Cardiac fibroblast (primary cell): ENCODE results near the gene LIPK.
"Not testable (repeated sequence)": the region's sequence is repeated elsewhere in the genome, so short reads cannot be mapped to it uniquely, and the experiment has no call there.

Experiments
- DNase-seq, 2 donors: peaks; one replicate each; pipeline versions ENCODE4 v3.0.0 to v3.0.0-alpha.2; 2010; ENCODE audit warnings: low read depth in 2 of 2
- H3K4me3 ChIP-seq, 2 donors: replicated peaks in 1 of 2; 1 replicate in 1 of 2; 2 replicates in 1 of 2; pipeline ENCODE4 v1.5.1; 2011; ENCODE audit warnings: low read depth in 2 of 2, low read length in 2 of 2, mild to moderate bottlenecking in 2 of 2, moderate library complexity in 1 of 2
- TF ChIP-seq, protein P1 (sequence below): IDR thresholded peaks from one replicate; pipeline ENCODE4 v1.5.1; 2011; ENCODE audit warnings: low read depth, mild to moderate bottlenecking, low read length, inconsistent platforms

The LIPK gene, protein sequence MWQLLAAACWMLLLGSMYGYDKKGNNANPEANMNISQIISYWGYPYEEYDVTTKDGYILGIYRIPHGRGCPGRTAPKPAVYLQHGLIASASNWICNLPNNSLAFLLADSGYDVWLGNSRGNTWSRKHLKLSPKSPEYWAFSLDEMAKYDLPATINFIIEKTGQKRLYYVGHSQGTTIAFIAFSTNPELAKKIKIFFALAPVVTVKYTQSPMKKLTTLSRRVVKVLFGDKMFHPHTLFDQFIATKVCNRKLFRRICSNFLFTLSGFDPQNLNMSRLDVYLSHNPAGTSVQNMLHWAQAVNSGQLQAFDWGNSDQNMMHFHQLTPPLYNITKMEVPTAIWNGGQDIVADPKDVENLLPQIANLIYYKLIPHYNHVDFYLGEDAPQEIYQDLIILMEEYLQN

DNA sequence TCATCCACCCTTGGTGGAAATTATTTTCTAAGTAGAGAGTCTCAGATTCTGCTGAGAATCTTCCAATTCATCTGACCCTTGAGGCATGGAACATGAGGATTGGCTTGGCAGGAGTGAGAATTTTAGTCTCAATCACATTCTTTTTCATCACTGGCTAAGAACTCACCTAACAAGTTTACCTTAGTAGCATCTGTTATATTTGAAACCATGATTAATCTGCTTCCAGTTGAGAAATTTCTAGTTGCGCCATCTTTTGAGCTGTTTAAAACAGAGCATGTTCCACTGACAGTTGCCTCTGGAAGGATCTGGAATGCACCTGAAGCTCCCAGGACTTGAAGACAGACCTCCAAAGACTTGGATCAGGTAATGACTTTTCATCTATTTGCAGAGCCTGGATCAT lies at the start of gene LIPK:
TSS of gene LIPK (plus strand) at position 292 of the 400 bp plus-strand sequence. CDS start 18,295 bp downstream, outside the sequence.
- peak in 1 of 2 donors; percentile 4 for DNase-seq
- H3K4me3 ChIP-seq = no peak within 1 kb of the TSS
- TF ChIP-seq, protein P1, sequence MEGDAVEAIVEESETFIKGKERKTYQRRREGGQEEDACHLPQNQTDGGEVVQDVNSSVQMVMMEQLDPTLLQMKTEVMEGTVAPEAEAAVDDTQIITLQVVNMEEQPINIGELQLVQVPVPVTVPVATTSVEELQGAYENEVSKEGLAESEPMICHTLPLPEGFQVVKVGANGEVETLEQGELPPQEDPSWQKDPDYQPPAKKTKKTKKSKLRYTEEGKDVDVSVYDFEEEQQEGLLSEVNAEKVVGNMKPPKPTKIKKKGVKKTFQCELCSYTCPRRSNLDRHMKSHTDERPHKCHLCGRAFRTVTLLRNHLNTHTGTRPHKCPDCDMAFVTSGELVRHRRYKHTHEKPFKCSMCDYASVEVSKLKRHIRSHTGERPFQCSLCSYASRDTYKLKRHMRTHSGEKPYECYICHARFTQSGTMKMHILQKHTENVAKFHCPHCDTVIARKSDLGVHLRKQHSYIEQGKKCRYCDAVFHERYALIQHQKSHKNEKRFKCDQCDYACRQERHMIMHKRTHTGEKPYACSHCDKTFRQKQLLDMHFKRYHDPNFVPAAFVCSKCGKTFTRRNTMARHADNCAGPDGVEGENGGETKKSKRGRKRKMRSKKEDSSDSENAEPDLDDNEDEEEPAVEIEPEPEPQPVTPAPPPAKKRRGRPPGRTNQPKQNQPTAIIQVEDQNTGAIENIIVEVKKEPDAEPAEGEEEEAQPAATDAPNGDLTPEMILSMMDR = no peak

DNA sequence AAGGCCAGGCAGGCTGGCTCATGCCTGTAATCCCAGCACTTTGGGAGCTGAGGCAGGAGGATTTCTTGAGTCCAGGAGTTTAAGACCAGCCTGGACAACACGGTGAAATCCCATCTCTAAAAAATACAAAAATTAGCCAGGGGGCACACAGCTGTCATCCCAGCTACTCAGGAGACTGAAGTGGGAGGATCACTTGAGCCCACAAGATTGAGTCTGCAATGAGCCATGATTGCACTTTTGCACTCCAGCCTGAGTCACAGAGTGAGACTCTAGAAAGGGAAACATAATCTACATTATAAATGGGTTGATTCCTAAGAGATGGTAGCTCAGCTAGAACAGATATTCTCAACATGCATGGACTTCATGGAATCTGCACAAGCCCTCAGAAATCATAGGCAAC lies 48.1 kb upstream of the LIPK start:
- TF ChIP-seq, protein P1 = no peak
- peak in 1 of 2 donors; percentile 50 for DNase-seq
- no peak overlapping the region for H3K4me3 ChIP-seq

DNA sequence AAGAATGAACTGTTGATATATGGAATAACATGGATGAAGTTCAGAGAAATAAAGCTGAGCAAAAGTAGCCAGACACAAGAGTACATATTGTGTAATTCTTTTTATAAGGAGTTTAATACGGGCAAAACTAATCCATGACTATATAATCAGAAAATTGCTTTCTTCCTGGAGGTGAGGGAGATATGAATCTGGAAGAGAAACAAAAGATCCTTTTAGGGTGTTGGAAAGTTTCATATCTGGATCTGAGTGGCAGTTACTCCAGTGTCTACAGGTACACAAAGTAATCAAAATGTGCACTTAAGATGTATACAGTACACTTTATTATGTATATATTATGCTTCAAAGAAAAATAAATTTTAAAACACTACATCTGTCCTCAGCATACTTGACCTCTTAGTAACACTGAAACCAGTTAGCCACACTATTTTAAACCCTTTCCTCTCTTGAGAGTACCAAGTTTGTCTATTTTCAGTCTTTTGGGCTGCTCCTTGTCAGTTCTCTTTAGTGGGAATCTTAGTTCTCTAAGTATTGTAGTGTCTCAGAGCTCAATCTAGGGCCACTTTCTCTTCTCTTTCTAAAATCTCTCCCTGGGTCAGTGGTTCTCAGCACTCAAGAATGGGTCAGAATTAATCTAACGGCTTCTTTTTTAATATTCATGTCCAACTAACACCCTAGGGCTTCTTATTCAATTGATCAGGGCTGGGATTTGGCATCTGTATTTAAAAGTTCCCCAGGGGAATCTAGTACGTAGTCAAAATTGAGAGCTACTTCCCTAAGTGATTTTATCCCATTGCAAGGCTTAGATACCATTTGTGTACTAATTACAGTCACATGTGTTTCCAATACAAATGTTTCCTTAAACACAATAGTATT lies 46.1 kb upstream of the LIPK start:
- TF ChIP-seq, protein P1 = no peak
- no peak overlapping the region for H3K4me3 ChIP-seq
- peak; percentile 12 to 34 for DNase-seq

DNA sequence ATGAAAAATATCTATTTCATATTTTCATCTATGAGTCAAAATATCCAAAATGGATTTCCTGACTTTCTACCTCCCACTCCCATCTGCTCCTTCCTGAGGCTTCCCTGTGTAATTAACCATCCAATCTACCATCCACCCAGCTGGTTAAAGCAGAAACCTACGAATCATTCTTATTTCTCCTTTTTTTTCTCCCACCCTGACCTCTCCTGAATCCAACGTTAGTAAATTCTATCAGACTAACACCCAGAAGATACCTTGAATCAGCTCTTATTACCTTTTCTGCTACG lies 45.5 kb upstream of the LIPK start:
- H3K4me3 ChIP-seq = no peak overlapping the region
- TF ChIP-seq, protein P1 = no peak
- DNase-seq = no peak

DNA sequence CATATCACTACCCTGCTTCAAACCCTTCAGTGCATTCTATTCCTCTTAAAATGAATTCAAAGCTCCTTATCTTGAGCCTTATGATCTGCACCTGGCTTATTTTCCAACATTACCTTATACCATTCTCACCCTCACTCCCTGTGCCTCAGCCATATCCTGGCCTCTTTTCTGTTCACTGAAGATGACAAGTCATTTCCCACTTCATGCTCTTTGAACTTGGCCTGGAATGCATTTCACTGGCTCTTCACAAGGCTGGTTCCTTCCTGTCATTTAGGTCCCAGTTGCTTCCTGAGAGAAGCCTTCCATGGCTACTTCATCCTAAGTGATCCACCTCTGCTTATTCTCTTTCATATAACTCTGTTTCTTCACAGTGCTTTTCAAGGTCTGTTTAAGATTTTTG lies 45.0 kb upstream of the LIPK start:
- TF ChIP-seq, protein P1 = no peak
- H3K4me3 ChIP-seq = no peak overlapping the region
- peak; percentile 13 to 17 for DNase-seq

DNA sequence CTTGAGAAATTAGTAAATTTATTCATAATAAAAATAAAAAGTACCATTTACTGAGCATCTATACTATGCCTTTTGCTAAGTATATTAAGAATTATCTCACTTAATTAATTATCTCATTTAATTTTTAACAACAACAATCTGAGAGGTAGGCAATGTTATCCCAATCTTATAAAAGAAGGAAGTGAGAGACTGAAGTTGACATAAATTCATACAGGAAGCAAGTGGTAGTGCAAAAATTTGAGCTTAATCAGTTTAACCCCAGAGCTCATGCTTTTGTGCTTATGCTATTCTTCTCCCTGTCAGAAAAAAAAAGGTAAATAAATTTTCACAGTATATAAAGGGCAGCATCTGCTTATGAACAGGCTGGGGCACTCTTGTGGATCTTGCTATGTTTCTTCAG lies 44.5 kb upstream of the LIPK start:
- no peak for DNase-seq
- TF ChIP-seq, protein P1 = no peak

DNA sequence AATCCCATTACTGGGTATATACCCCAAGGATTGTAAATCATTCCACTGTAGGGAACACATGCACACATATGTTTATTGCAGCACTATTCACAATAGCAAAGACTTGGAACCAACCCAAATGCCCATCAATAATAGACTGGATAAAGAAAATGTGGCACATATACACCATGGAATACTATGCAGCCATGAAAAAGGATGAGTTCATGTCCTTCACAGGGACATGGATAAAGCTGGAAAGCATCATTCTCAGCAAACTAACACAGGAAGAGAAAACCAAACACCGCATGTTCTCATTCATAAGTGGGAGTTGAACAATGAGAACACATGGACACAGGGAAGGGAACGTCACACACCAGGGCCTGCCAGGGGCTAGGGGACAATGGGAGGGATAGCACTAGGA lies 42.9 kb upstream of the LIPK start:
- DNase-seq = not testable (repeated sequence)

More for the DNA sequence above, 44.5 kb upstream of the LIPK start:
- H3K4me3 ChIP-seq = no peak overlapping the region

More for the DNA sequence above, 42.9 kb upstream of the LIPK start:
- H3K4me3 ChIP-seq = not testable (repeated sequence)
